AG09319 (cell line): Measurements from ENCODE around the gene SLC25A24.
A peak's percentile ranks its signal among the peaks of the same experiment; 100 is the strongest.

Source experiments
- DNase-seq: peaks from one replicate; pipeline ENCODE4 v3.0.0-alpha.2; 2010; ENCODE audit warnings: low read depth; ENCODE audit errors: extremely low read depth
- TF ChIP-seq, protein P1 (sequence below): IDR thresholded peaks from 2 replicates; pipeline ENCODE4 v1.5.1; 2011; ENCODE audit warnings: low read depth, mild to moderate bottlenecking, inconsistent platforms, low read length, moderate library complexity

The SLC25A24 gene

DNA sequence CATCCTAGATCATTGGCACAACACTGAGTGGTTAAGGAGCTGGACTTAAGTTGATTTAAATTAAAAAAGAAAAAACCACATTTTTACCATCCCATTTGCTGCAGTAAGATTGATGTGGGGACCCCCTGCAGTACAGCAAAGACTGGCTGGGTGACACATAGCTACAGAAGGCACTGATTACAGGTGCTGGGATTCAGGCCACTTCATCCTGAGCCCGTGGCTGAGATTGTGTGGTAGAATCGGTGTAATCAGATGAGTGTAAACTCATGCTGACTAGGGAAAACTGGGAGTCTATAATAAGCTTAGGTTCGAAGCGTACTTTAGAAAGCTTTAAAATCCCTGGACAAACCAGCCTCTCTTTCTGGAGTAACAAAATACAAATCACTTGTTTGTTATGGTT lies 70.1 kb downstream of the SLC25A24 start:
- DNase-seq, result no peak
- TF ChIP-seq, protein P1, sequence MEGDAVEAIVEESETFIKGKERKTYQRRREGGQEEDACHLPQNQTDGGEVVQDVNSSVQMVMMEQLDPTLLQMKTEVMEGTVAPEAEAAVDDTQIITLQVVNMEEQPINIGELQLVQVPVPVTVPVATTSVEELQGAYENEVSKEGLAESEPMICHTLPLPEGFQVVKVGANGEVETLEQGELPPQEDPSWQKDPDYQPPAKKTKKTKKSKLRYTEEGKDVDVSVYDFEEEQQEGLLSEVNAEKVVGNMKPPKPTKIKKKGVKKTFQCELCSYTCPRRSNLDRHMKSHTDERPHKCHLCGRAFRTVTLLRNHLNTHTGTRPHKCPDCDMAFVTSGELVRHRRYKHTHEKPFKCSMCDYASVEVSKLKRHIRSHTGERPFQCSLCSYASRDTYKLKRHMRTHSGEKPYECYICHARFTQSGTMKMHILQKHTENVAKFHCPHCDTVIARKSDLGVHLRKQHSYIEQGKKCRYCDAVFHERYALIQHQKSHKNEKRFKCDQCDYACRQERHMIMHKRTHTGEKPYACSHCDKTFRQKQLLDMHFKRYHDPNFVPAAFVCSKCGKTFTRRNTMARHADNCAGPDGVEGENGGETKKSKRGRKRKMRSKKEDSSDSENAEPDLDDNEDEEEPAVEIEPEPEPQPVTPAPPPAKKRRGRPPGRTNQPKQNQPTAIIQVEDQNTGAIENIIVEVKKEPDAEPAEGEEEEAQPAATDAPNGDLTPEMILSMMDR, result no peak

DNA sequence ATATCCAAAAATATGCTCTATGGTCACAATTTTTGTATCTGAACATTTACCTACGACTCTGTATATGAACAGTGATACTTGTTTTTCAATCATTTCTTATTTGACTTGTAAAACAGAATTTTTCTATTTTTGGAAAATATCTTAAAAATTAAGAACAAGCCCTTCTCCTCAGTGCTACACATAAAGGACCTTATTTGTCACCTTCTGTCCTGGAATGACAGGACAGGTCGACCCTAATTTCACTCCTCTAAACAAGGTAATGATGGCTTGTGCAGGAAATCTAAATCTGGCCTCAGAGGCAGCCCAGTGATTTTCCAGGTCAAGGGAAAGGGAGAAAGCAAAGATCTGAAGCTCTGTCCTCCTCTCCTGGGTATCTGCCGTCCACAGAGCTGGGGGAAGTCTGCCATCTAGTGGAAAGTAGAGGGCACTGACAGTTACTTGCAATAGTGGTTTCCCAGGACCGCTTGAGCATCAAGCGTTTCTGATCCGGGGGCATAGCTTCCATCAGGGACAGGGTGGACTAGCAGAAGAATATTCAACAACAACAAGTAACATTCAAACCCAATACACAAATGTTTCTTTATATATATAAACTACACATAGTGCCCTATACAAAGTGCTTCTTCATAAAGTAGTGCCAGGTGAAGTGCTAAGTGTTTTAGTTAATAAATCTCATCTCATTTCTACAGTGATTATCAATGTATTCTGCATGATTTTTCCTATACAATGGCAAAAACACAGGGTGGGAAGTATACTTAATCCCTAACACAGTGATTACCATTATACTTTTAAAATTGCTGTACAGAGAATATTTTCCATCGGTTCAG lies 74.6 kb downstream of the SLC25A24 start:
- peak; percentile 54 for DNase-seq
- TF ChIP-seq, protein P1, result peak; percentile 98

DNA sequence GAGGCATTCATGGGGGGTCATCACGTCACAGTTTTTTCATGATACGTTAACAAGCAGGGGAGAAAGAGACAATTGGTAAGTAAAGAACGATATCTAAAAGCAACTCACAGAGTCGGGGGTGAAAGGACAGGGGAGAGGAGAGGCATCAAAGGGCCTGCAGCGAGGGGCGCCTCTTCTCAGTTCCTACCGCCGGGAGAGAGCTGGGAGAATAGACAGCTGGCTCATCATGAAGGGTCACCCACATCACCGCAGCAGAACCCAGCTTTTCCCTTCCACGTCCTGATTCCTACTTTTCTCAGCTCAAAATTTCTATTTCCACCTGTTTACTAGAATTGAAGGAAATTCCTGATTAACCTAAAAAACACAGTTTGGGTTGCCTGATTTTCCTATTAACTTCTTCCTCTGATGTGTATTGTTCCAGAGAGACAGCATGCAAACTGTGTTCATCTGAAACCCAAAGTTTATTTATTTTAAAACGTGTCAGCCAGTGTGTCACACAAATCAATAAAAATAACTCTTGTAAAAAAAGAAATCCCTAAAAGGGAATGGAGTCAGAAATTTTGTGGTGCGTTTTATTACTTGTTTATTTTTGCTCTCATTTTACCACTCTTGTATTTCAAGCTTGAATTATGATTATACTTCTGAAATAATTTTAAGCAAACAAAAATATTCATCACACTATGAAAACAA lies 75.4 kb downstream of the SLC25A24 start:
- TF ChIP-seq, protein P1, result no peak
- DNase-seq, result no peak

DNA sequence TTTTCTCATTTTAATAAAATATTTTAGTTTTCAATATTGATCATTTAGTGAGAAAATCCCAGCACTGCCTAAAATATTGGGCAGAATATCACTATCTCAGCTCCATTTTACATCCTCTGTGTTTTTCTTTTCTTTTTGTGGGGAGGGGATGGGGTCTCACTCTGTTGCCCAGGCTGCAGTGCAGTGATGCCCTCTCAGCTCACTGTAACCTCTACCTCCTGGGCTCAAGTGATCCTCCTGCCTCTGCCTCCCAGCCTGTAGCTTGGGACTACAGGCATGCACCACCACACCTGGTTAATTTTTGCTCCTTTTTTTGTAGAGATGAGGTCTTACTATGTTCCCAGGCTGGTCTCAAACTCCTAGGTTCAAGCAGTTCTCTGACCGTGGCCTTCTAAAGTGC lies 76.1 kb downstream of the SLC25A24 start:
- TF ChIP-seq, protein P1, result no peak
- DNase-seq, result no peak

DNA sequence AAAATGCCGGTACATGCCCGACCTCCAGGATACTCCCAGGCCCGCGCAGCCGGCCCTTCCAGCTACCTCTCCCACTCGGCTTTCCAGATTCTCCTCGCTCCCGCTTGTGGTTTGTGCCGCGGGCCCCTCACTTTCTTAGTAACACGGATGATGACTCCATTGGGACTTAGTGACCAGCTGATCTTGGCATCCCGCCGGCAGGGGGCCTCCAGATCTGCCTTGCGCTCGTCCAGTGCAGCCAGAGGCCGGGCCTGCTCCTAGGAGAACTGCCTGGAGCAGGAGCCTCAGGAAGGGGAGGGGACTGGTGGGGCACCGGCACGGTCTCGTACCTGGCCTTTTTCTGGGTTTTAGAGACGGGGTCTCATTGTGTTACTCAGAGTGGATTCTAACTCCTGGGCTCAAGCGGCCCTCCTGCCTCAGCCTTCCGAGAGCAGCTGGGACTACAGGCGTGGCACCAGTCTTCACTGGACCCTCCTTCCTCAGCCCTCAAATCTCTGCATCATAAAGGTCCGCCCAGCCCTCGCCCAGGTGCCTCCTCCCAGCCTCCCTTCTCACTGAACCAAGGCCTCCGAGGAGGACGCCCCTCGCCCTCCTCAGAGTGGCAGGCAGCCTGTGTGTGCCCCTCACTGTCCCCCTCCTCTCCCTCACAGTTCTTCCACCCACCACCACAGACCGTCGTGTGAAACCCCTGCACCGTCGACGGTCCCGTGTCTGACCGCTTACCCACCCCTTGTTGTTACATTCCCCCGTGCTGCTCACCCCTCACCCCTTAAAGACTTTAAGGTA lies 78.6 kb downstream of the SLC25A24 start:
- no peak for DNase-seq
- TF ChIP-seq, protein P1, result no peak

DNA sequence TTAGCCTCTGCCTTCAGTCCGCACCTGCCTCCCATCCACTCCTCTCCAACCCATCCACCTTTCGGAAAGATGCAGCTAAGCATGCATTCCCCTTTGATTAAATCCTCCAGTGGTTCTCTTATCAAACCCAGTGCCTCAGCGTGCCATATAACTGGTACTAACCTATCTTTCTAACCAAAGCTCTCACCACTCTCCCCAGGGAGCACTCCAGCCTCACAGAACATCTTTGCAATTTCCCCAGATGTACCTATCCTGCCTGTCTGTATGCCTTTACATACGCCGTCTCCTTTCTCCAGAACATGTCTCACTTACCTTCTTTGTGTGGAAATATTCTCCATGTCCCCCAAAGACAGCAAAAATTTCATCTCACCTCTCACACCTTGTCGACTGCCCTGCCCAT lies 80.0 kb downstream of the SLC25A24 start:
- no peak for DNase-seq
- TF ChIP-seq, protein P1, result no peak
